ENCODE data around the gene EXOC8.

The EXOC8 gene

DNA sequence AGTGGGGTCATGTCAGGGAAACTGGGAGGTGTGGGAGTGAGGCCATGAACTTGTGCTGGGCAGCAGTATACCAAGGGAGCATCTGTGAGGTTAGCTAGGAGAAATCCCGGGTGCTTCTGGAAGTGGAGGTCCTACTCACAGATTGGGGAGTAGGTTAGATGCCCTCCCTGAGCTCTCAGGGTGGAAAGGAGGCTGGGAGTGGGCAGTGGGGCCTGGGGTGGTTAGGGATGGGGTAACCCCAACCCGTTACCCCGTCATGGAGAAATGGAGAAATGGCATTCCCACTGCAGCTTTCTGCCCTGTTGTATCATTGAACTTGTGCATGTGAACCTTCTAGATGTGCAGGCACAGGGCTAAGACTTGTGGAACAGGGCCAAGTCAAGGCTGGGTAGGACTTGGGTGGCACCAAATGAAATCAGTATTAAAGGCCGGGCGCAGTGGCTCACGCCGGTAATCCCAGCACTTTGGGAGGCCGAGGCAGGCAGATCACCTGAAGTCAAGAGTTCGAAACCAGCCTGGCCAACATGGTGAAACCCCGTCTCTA, 27.2 kb downstream of the EXOC8 start:
- no peak overlapping the region for H3K4me3 ChIP-seq (replicated peaks; ENCODE audit: low read depth, low read length)
- TF ChIP-seq, protein P1, sequence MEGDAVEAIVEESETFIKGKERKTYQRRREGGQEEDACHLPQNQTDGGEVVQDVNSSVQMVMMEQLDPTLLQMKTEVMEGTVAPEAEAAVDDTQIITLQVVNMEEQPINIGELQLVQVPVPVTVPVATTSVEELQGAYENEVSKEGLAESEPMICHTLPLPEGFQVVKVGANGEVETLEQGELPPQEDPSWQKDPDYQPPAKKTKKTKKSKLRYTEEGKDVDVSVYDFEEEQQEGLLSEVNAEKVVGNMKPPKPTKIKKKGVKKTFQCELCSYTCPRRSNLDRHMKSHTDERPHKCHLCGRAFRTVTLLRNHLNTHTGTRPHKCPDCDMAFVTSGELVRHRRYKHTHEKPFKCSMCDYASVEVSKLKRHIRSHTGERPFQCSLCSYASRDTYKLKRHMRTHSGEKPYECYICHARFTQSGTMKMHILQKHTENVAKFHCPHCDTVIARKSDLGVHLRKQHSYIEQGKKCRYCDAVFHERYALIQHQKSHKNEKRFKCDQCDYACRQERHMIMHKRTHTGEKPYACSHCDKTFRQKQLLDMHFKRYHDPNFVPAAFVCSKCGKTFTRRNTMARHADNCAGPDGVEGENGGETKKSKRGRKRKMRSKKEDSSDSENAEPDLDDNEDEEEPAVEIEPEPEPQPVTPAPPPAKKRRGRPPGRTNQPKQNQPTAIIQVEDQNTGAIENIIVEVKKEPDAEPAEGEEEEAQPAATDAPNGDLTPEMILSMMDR (IDR thresholded peaks at IDR 0.05; ENCODE audit: low read depth, low read length, missing control alignments) = no peak
- DNase-seq (ENCODE audit: extremely low read depth, low read depth) = no peak

DNA sequence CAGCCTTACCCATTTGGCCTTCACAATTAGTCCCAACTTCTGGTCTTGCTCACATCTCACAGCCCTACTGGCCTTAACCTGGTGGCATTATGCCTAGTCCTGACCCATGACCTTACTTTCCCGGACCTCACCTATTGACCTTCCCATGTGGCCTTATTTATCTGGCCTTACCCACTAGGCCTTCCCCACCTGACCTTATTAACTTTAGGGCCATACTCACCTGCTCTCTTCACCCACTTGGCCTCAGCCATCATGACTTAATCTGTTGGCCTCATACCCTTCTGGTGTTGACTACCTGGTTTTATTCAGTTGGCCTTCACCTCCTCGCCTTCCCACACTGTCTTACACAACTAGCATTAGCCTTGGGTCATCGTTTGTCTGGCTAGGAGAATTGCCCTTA, 35.7 kb downstream of the EXOC8 start:
- H3K4me3 ChIP-seq (replicated peaks; ENCODE audit: low read depth, low read length) = no peak overlapping the region
- TF ChIP-seq, protein P1 (IDR thresholded peaks at IDR 0.05; ENCODE audit: low read depth, low read length, missing control alignments) = no peak

DNA sequence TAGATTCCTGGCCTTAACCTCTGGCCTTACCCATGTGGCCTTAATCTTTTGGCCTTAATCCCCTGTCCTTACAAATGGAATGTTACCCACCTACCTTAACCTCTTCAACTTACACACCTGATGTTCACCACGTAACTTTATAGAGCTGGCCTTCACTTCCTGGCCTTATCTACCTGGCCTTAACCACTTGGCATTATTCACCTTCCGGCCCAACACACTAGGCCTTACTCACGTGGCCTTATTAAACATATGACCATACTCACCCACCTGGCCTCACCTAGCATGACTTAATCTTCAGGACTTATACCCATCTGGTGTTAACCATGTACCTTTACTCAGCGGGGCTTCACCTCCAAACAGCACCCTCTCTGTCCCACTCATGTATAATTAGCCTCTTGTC, 41.7 kb downstream of the EXOC8 start:
- DNase-seq (ENCODE audit: extremely low read depth, low read depth) = no peak
- TF ChIP-seq, protein P1 (IDR thresholded peaks at IDR 0.05; ENCODE audit: low read depth, low read length, missing control alignments) = no peak

More for the DNA sequence above, 35.7 kb downstream of the EXOC8 start:
- DNase-seq (ENCODE audit: extremely low read depth, low read depth) = no peak

DNA sequence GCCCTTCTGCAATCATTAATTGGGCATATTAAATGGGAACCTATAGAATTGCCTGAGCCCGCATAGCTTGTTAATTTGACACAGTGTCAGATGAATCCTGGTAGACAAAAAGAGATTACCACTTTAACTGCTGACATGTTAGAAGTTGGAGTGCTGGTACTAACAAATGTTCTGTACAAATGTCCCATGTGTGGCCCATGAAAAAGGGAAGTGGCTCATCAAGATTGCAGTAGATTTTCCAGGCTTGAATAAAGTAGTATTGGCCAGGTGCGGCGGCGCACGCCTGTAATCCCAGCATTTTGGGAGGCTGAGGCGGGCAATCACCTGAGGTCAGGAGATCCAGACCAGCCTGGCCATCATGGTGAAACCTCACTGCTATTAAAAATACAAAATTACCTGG, 51.0 kb downstream of the EXOC8 start:
- TF ChIP-seq, protein P1 (IDR thresholded peaks at IDR 0.05; ENCODE audit: low read depth, low read length, missing control alignments) = no peak
- no peak for DNase-seq (ENCODE audit: extremely low read depth, low read depth)

More for the DNA sequence above, 41.7 kb downstream of the EXOC8 start:
- no peak overlapping the region for H3K4me3 ChIP-seq (replicated peaks; ENCODE audit: low read depth, low read length)

DNA sequence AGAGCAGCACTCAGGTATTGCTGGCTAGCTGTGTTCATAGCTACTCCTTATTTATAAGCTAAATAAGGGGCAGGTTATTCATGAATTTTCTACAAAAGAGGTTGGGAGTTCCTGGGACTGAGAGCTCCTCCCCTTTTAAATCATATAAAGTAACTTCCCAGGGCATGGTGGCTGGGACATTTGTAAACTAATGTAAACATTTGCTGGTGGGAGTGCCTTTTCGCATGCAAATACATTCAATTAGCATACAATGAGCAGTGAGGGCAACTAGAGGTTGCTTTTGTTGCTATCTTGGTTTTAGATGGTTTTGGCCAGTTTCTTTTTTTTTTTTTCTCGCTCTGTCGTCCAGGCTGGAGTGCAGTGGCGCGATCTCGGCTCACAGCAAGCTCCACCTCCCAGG, 53.2 kb downstream of the EXOC8 start:
- DNase-seq (ENCODE audit: extremely low read depth, low read depth) = no peak
- no peak overlapping the region for H3K4me3 ChIP-seq (replicated peaks; ENCODE audit: low read depth, low read length)
- TF ChIP-seq, protein P1 (IDR thresholded peaks at IDR 0.05; ENCODE audit: low read depth, low read length, missing control alignments) = no peak

More for the DNA sequence above, 51.0 kb downstream of the EXOC8 start:
- no peak overlapping the region for H3K4me3 ChIP-seq (replicated peaks; ENCODE audit: low read depth, low read length)

Measured in HFF-Myc (cell line).